RWPE1 (cell line): ENCODE data around the gene FBXO21.
"Not testable (repeated sequence)": the region's sequence is repeated elsewhere in the genome, so short reads cannot be mapped to it uniquely, and the experiment has no call there.

Source experiments
- CTCF ChIA-PET: fragments of 350-600 bp; sonication (Branson Sonifier 250); formaldehyde crosslinking; extraction: SDS; loops from one replicate; lab custom pipeline; 2021; lab: Yijun Ruan, JAX
- POLR2A ChIA-PET: fragments of 400-600 bp; formaldehyde crosslinking; extraction: SDS; loops from one replicate; lab custom pipeline; 2020; ENCODE audit warnings: antibody characterized with exemption; ENCODE audit not compliant: low non-redundant PET; lab: Yijun Ruan, JAX
- DNase-seq: peaks from one replicate; pipeline ENCODE4 v3.0.0; 2012; ENCODE audit warnings: low spot score
- H3K27ac ChIP-seq: fragments of 450-650 bp; 2 replicates; pipeline ENCODE4 v1.5.1; 2017
- CTCF ChIP-seq: fragments of 450-650 bp; conservative IDR thresholded peaks from 2 replicates; pipeline ENCODE4 v1.5.1; 2017; ENCODE audit warnings: low read depth, mild to moderate bottlenecking

FBXO21 gene

GRCh38 chr12:117100251-117100650 is 90.0 kb downstream of the FBXO21 start:
- ChIA-PET CTCF (interaction anchor here (0.7 kb wide), 1 partner anchor 40 kb away, joined by 3 read pairs; no protein-coding TSS in a partner anchor), POLR2A (no interaction called here)
- no peak for DNase-seq
- no peak for TF ChIP-seq CTCF
- no peak overlapping the region for H3K27ac ChIP-seq

- DNase-seq = no peak
- ChIA-PET CTCF (no interaction called here), POLR2A (no interaction called here)
- TF ChIP-seq CTCF = no peak
- H3K27ac ChIP-seq = no peak overlapping the region
Measured at GRCh38 chr12:117098361-117099217, 91.7 kb downstream of the FBXO21 start.

- ChIA-PET POLR2A (no interaction called here), CTCF (no interaction called here)
- TF ChIP-seq CTCF = no peak
- H3K27ac ChIP-seq = no peak overlapping the region
- DNase-seq = no peak
Measured at GRCh38 chr12:117098024-117098360, 92.3 kb downstream of the FBXO21 start.

GRCh38 chr12:117097159-117097558 is 93.1 kb downstream of the FBXO21 start:
- no peak for TF ChIP-seq CTCF
- H3K27ac ChIP-seq = no peak overlapping the region
- ChIA-PET CTCF (no interaction called here), POLR2A (interaction anchor here (0.5 kb wide), 1 partner anchor 334 kb away, joined by 6 read pairs; no protein-coding TSS in a partner anchor)
- DNase-seq = no peak

- TF ChIP-seq CTCF = no peak
- ChIA-PET POLR2A (interaction anchor here (0.5 kb wide), 1 partner anchor 334 kb away, joined by 6 read pairs; no protein-coding TSS in a partner anchor), CTCF (no interaction called here)
- H3K27ac ChIP-seq = no peak overlapping the region
- DNase-seq = no peak
Measured at GRCh38 chr12:117096501-117097042, 93.7 kb downstream of the FBXO21 start.

- CTCF ChIA-PET = interaction anchor here (0.7 kb wide), 2 partner anchors 25 to 85 kb away, joined by 3 to 5 read pairs; no protein-coding TSS in a partner anchor
- POLR2A ChIA-PET = interaction anchor here (0.7 kb wide), 1 partner anchor 20 kb away, joined by 5 read pairs; no protein-coding TSS in a partner anchor
- DNase-seq, H3K27ac ChIP-seq: not testable (repeated sequence)
Measured at GRCh38 chr12:117095191-117095590, 95.1 kb downstream of the FBXO21 start.
